ENCODE data around the gene CADM4.

CADM4 gene

DNA sequence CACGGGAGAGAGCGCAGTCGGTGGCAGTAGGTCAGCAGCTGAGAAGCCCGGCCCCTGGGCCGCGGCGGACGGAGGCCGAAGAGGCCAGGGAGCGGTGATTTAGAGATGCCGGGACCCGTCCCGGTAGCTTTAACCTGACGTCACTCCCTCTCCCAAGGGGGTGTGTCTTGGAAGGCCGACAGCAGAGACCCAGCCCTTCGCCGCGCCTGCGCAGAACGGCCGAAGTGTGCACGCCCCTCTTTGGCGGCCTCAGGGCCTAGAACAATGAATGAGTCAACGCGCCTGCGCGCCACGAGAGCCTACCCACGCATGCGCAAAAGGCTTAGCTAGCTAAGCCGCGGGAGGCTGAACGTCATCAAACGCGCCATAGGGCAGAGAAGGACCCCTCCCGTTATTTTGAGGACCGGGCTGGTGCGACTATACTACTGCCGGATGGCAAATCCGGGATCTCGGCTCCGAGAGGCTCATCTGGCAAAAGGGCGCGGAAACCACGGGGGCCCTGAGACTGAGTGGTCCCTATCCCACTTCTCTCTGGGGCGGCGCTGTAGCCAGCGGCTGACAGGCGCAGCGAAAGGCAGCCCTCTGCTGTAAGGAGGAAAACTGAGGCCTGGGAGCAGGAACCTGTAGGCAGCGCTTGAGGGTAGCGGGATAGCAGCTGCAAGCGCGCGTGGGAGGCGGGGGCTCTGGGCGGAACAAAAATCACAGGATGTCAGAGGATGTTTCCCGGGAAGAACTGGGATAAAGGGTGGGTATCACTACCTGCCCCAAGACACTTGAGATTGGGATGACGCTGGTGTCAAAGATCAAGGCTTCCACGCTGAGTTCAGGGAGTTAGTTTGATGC, 43.4 kb downstream of the CADM4 start, which contains the start of the genes IRGQ and ZNF576:
IRGQ (minus strand) TSS at position 136 of the 843 bp plus-strand sequence. CDS start 796 bp downstream, outside the sequence.
ZNF576 (plus strand) TSS at position 597 of the 843 bp plus-strand sequence. CDS start 514 bp downstream, outside the sequence.
- TF ChIP-seq, protein P1, sequence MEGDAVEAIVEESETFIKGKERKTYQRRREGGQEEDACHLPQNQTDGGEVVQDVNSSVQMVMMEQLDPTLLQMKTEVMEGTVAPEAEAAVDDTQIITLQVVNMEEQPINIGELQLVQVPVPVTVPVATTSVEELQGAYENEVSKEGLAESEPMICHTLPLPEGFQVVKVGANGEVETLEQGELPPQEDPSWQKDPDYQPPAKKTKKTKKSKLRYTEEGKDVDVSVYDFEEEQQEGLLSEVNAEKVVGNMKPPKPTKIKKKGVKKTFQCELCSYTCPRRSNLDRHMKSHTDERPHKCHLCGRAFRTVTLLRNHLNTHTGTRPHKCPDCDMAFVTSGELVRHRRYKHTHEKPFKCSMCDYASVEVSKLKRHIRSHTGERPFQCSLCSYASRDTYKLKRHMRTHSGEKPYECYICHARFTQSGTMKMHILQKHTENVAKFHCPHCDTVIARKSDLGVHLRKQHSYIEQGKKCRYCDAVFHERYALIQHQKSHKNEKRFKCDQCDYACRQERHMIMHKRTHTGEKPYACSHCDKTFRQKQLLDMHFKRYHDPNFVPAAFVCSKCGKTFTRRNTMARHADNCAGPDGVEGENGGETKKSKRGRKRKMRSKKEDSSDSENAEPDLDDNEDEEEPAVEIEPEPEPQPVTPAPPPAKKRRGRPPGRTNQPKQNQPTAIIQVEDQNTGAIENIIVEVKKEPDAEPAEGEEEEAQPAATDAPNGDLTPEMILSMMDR (IDR thresholded peaks at IDR 0.05; ENCODE audit: control extremely low read depth, extremely low read depth, low read depth, missing control alignments), result no peak
- POLR2A ChIA-PET, result interaction anchor here (0.6 to 1.4 kb wide), 8 partner anchors 9 to 169 kb away, joined by 3 to 6 read pairs (median 4); partner anchors contain the start of gene ZNF575
- CTCF ChIA-PET, result interaction anchor here (0.6 to 6.1 kb wide), 9 partner anchors 10 to 213 kb away, joined by 3 to 60 read pairs (median 9); partner anchors contain the start of gene ZNF575
- peak; percentile 99 for DNase-seq (ENCODE audit: extremely low spot score)

DNA sequence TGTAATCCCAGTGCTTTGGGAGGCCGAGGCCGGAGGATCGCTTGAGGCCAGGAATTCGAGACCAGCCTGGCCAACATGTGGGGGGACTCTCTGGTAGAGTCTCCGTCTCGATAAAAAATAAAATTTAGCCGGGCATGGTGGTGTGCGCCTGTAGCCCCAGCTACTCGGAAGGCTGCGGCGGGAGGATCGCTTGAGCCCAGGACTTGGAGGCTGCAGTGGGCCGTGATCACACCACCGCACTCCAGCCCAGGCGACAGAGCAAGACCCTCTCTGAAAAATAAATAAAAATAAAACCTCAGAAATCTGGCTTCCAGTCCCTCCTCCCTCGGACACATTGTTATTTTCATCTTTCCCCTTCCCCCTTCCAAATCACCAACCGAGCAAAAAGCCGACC, 44.0 kb downstream of the CADM4 start:
- TF ChIP-seq, protein P1 (IDR thresholded peaks at IDR 0.05; ENCODE audit: control extremely low read depth, extremely low read depth, low read depth, missing control alignments), result no peak
- DNase-seq (ENCODE audit: extremely low spot score), result no peak
- POLR2A ChIA-PET, result interaction anchor here (0.6 to 1.4 kb wide), 7 partner anchors 10 to 170 kb away, joined by 3 to 6 read pairs (median 4); no protein-coding TSS in a partner anchor
- CTCF ChIA-PET, result interaction anchor here (0.6 to 6.1 kb wide), 15 partner anchors 9 to 214 kb away, joined by 3 to 60 read pairs (median 8); partner anchors contain the start of genes XRCC1 and ZNF575

DNA sequence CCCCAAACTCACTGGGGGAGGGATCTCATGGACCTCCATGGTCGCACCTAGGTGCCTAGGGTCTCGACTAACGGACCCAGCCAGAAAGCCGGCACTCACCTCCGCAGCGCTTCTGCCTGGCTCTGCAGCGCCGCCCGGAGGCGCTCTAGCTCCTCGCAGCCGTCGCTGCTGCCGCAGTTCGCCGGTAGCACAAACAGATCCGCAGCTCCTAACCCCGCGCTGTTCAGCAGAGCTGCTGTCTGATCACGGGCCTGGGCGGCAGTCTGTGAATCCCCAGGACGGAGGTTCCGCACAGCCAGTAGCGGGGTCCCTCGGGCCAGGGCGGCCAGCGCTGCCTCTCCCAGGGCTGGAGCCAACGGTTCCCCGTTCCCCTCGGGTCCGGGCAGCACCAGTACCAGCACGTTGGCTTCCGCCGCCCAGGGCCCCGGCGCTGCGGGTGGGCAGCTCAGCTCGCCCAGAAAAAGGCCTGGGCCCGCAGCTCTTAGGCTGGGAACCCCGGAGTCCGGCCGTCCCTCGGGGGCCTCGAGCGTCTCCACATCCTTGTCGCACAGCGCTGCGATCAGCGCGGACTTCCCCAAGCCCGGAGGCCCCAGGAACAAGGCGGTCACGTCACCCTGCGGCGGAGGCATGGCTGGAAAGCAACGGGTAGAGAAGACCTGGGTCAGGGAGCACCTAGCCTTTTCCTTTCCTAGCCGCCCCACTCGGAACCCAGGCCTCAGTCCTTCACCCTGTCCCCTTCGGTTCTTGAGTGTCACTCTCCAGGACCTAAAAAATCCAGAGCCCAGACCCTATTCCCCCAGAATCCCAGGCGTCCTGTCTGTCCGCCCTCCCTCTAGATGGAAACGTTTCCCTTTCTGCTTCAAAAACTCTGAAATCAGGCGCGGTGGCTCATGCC, 44.7 kb downstream of the CADM4 start:
- POLR2A ChIA-PET, result interaction anchor here (0.8 to 1.1 kb wide), 3 partner anchors 19 to 73 kb away, joined by 3 to 4 read pairs (median 3); partner anchors contain the start of genes PINLYP and XRCC1
- CTCF ChIA-PET, result interaction anchor here (0.6 to 6.1 kb wide), 31 partner anchors 8 to 164 kb away, joined by 3 to 60 read pairs (median 4); partner anchors contain the start of genes PHLDB3, XRCC1 and ZNF575
- peak; percentile 65 for DNase-seq (ENCODE audit: extremely low spot score)
- TF ChIP-seq, protein P1 (IDR thresholded peaks at IDR 0.05; ENCODE audit: control extremely low read depth, extremely low read depth, low read depth, missing control alignments), result peak; percentile 99

DNA sequence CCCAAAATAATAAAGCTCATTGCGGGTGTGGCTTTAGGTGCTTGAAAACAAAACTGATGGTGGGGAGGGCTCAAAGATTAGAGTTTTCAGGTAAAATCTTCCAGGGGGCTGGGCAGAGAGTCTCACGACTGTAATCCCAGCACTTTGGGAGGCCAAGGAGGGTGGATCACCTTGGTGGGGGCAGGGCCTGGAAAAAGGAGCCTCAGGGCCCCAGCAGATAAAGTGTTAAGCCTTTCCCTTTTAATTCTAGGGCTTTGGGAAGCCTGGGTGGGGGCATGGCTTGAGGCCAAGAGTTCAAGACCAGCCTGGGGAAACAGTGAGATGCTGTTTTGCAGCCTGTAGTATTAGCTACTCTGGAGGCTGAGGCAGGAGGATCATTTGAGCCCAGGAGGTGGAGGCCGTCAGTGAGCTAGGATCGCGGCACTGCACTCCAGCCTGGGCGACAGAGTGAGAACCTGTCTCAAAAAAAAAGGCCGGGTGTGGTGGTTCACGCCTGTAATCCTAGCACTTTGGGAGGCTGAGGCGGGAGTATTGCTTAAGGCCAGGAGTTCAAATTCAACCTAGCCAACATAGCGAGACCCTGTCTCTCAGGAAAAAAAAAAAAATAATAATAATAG, 45.5 kb downstream of the CADM4 start:
- TF ChIP-seq, protein P1 (IDR thresholded peaks at IDR 0.05; ENCODE audit: control extremely low read depth, extremely low read depth, low read depth, missing control alignments), result no peak
- CTCF ChIA-PET, result interaction anchor here (0.7 to 6.1 kb wide), 30 partner anchors 8 to 163 kb away, joined by 3 to 60 read pairs (median 4); partner anchors contain the start of genes PHLDB3, XRCC1 and ZNF575
- POLR2A ChIA-PET, result interaction anchor here (0.8 to 1.0 kb wide), 2 partner anchors 19 to 74 kb away, joined by 3 read pairs; partner anchors contain the start of genes PINLYP and XRCC1
- no peak for DNase-seq (ENCODE audit: extremely low spot score)

DNA sequence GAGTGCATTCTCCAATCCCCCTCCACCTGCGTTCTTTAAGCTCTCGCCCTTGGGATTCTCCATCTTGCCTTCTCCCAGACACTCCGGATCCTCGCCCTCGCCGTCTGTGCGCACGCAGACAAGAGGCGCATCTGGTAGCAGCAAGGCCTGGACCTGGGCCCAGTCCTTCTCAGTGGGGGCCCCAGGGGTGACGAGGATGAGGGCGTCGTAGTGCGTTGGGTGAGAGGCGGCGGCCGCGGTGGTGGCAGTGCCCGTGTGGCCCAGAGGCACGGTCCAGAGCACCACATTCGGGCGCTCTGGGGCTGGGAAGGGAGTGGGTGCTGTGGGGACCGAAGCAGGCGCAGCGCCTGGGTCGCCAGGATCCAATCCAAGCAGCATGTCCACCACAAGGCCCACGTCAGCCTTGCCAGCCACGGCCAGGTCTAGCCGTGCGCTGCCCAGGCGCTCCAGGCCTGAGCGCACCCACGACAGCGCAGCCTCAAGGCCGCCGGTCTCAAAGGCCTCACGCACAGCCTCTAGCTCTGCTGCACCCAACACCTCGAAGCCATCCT, 46.8 kb downstream of the CADM4 start:
- DNase-seq (ENCODE audit: extremely low spot score), result no peak
- CTCF ChIA-PET, result interaction anchor here (1.6 to 6.1 kb wide), 4 partner anchors 19 to 146 kb away, joined by 5 to 60 read pairs (median 20); no protein-coding TSS in a partner anchor
- POLR2A ChIA-PET, result no interaction called here
- TF ChIP-seq, protein P1 (IDR thresholded peaks at IDR 0.05; ENCODE audit: control extremely low read depth, extremely low read depth, low read depth, missing control alignments), result no peak

All from GM10248 (cell line).